GM19455 (cell line): ENCODE measurements around the gene RIN3.

Experiments
- ATAC-seq: cut with Tn5 transposase; IDR thresholded peaks from one replicate; pipeline ENCODE4 v1.9.1; 2021; ENCODE audit not compliant: unreplicated experiment

RIN3 gene

GRCh38 chr14:92484132-92484823 lies 29.3 kb upstream of the RIN3 start:
- no peak for ATAC-seq

GRCh38 chr14:92486881-92487280 lies 26.7 kb upstream of the RIN3 start:
- no peak for ATAC-seq

- no peak for ATAC-seq
Observed at GRCh38 chr14:92487513-92488133, 26.0 kb upstream of the RIN3 start.

- ATAC-seq = no peak
Observed at GRCh38 chr14:92489394-92490238, 24.0 kb upstream of the RIN3 start.

GRCh38 chr14:92490239-92490959 lies 23.2 kb upstream of the RIN3 start:
- ATAC-seq = no peak

- no peak for ATAC-seq
Observed at GRCh38 chr14:92491782-92492181, 21.8 kb upstream of the RIN3 start.

GRCh38 chr14:92492258-92492657 lies 21.3 kb upstream of the RIN3 start:
- no peak for ATAC-seq

- no peak for ATAC-seq
Observed at GRCh38 chr14:92493024-92493423, 20.6 kb upstream of the RIN3 start.

GRCh38 chr14:92493492-92493891 lies 20.1 kb upstream of the RIN3 start:
- ATAC-seq = no peak

- ATAC-seq = no peak
Observed at GRCh38 chr14:92494512-92494911, 19.1 kb upstream of the RIN3 start.

- ATAC-seq = no peak
Observed at GRCh38 chr14:92495027-92495426, 18.6 kb upstream of the RIN3 start.

GRCh38 chr14:92496191-92496857 lies 17.3 kb upstream of the RIN3 start:
- ATAC-seq = no peak

GRCh38 chr14:92497391-92497790 lies 16.2 kb upstream of the RIN3 start:
- ATAC-seq = no peak

GRCh38 chr14:92499234-92499633 lies 14.3 kb upstream of the RIN3 start:
- no peak for ATAC-seq

- no peak for ATAC-seq
Observed at GRCh38 chr14:92500491-92500941, 13.1 kb upstream of the RIN3 start.

GRCh38 chr14:92501891-92502351 lies 11.7 kb upstream of the RIN3 start:
- ATAC-seq = no peak

GRCh38 chr14:92502541-92503286 lies 10.9 kb upstream of the RIN3 start:
- no peak for ATAC-seq

GRCh38 chr14:92503756-92504491 lies 9.7 kb upstream of the RIN3 start:
- no peak for ATAC-seq

GRCh38 chr14:92505826-92506225 lies 7.8 kb upstream of the RIN3 start:
- ATAC-seq = no peak
